GM20000 (cell line): ENCODE data around the gene CTNND2.

Experiments used
- DNase-seq: peaks from one replicate; pipeline ENCODE4 v3.0.0; 2012; ENCODE audit warnings: low spot score
- CTCF ChIP-seq: IDR thresholded peaks from 2 replicates; pipeline ENCODE4 v1.5.1; 2012; ENCODE audit warnings: mild to moderate bottlenecking, control low read depth; ENCODE audit errors: extremely low read depth, missing control alignments

CTNND2 gene

GRCh38 chr5:11560915-11561697 lies 343.1 kb downstream of the CTNND2 start:
- TF ChIP-seq CTCF: no peak

GRCh38 chr5:11557063-11557462 lies 347.2 kb downstream of the CTNND2 start:
- no peak for DNase-seq
- no peak for TF ChIP-seq CTCF

More at GRCh38 chr5:11560915-11561697, 343.1 kb downstream of the CTNND2 start:
- DNase-seq: no peak

- TF ChIP-seq CTCF: no peak
These were observed 349.1 kb downstream of the CTNND2 start for GRCh38 chr5:11555171-11555570.

GRCh38 chr5:11547730-11548129 lies 356.5 kb downstream of the CTNND2 start:
- DNase-seq: no peak
- no peak for TF ChIP-seq CTCF

More at GRCh38 chr5:11555171-11555570, 349.1 kb downstream of the CTNND2 start:
- no peak for DNase-seq

- no peak for TF ChIP-seq CTCF
- no peak for DNase-seq
These were observed 357.1 kb downstream of the CTNND2 start for GRCh38 chr5:11547140-11547539.

GRCh38 chr5:11540112-11540511 lies 364.1 kb downstream of the CTNND2 start:
- no peak for DNase-seq
- no peak for TF ChIP-seq CTCF

GRCh38 chr5:11531811-11532555 lies 372.3 kb downstream of the CTNND2 start:
- DNase-seq: no peak
- TF ChIP-seq CTCF: no peak
